Activated B cell treated with CpG ODN at 0.5 μM for 24 hours (primary cell): ENCODE results near the gene KREMEN1. TPM values are rescaled to one million over a fixed set of nuclear protein-coding genes. Genes with fewer than 3 reads are reported as not detected.

Source experiments
- ATAC-seq: fragments of 200-7000 bp; cut with Tn5 transposase; one replicate; pipeline ENCODE4 v1.10.0; 2021; ENCODE audit warnings: low read depth, mild to moderate bottlenecking, moderate library complexity
- CTCF ChIA-PET: fragments of 350-600 bp; sonication (Branson Sonifier 250); formaldehyde crosslinking; loops from one replicate; lab custom pipeline; 2021; ENCODE audit warnings: antibody characterized with exemption; lab: Charles Lee
- POLR2A ChIA-PET: fragments of 350-600 bp; sonication (Branson Sonifier 250); formaldehyde crosslinking; loops from one replicate; lab custom pipeline; 2021; ENCODE audit warnings: antibody characterized with exemption; lab: Charles Lee
- DNase-seq: peaks from one replicate; pipeline ENCODE4 v3.0.0; 2022
- H3K27ac Mint-ChIP-seq: one replicate; pipeline ENCODE4 v1.8.0; 2020; ENCODE audit warnings: mixed read lengths
- H3K27me3 Mint-ChIP-seq: one replicate; pipeline ENCODE4 v1.8.0; 2021; ENCODE audit warnings: mixed read lengths
- H3K36me3 Mint-ChIP-seq: one replicate; pipeline ENCODE4 v1.8.0; 2021; ENCODE audit warnings: low read depth, mixed read lengths
- H3K4me1 Mint-ChIP-seq: one replicate; pipeline ENCODE4 v1.8.0; 2021; ENCODE audit warnings: mixed read lengths
- H3K4me3 Mint-ChIP-seq: one replicate; pipeline ENCODE4 v1.8.0; 2020; ENCODE audit warnings: mild to moderate bottlenecking, mixed read lengths
- H3K9me3 Mint-ChIP-seq: one replicate; pipeline ENCODE4 v1.8.0; 2020; ENCODE audit warnings: mixed read lengths
- CTCF ChIP-seq: fragments of 200-600 bp; IDR thresholded peaks from one replicate; pipeline ENCODE4 v1.8.0; 2022; ENCODE audit warnings: antibody characterized with exemption, mild to moderate bottlenecking
- intact Hi-C: fragments of 100-400 bp; cut with micrococcal nuclease; formaldehyde crosslinking; loops from one replicate; pipeline ENCODE4 v1.15.1; 2024
- total RNA-seq: library from RNA; stranded (reverse); gene quantifications from 2 replicates; pipeline ENCODE4 v1.2.3, GENCODE V29; 2022

The KREMEN1 gene
- total RNA-seq, 1 donor from 2014 or later = not detected

- ATAC-seq (no peak), DNase-seq (no peak)
- no peaks in the 10 kb centered on the region for H3K9me3 Mint-ChIP-seq
- H3K36me3 Mint-ChIP-seq = no peaks in the 10 kb centered on the region
- peaks cover 12% of the 10 kb centered on the region for H3K4me1 Mint-ChIP-seq
- TF ChIP-seq CTCF = no peak
- ChIA-PET CTCF (no interaction called here), POLR2A (no interaction called here)
- H3K4me3 Mint-ChIP-seq = no peak overlapping the region
- peaks cover 51% of the 10 kb centered on the region for H3K27me3 Mint-ChIP-seq
- no peak overlapping the region for H3K27ac Mint-ChIP-seq
- intact Hi-C loops = no loop called here
Measured at GRCh38 chr22:29212743-29213142, 139.9 kb downstream of the KREMEN1 start.

DNA sequence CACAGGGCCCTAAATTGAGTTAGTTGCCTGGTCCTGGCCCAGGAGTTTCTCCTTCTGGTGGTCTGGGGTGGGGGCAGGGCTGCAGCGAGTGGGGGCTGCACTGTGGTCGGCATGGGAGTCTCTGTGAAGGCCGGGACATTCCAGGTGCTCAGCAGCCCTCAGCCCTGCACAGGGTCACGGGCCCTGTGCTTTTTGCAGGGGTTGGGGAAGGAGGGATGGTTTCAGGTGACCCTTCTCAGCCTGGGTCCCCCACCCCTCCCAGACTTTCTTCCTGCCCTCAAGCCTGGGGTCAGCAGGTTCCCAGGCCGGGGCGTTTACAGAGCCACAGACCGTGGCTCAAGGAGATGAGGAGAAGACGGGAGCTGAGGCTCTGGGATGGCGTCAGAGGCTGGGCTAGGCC, 140.7 kb downstream of the KREMEN1 start:
- Mint-ChIP-seq H3K4me1 (peaks cover 12% of the 10 kb centered on the region), H3K36me3 (no peaks in the 10 kb centered on the region), H3K9me3 (no peaks in the 10 kb centered on the region)

GRCh38 chr22:29214232-29214631, 141.4 kb downstream of the KREMEN1 start:
- H3K27me3 Mint-ChIP-seq = peaks cover 52% of the 10 kb centered on the region

More for the DNA sequence above, 140.7 kb downstream of the KREMEN1 start:
- no peak for ATAC-seq
- Mint-ChIP-seq H3K4me3 (no peak overlapping the region), H3K27me3 (peaks cover 55% of the 10 kb centered on the region), H3K27ac (no peak overlapping the region)
- no peak for TF ChIP-seq CTCF
- no peak for DNase-seq
- ChIA-PET CTCF (no interaction called here), POLR2A (no interaction called here)
- intact Hi-C loops = no loop called here

DNA sequence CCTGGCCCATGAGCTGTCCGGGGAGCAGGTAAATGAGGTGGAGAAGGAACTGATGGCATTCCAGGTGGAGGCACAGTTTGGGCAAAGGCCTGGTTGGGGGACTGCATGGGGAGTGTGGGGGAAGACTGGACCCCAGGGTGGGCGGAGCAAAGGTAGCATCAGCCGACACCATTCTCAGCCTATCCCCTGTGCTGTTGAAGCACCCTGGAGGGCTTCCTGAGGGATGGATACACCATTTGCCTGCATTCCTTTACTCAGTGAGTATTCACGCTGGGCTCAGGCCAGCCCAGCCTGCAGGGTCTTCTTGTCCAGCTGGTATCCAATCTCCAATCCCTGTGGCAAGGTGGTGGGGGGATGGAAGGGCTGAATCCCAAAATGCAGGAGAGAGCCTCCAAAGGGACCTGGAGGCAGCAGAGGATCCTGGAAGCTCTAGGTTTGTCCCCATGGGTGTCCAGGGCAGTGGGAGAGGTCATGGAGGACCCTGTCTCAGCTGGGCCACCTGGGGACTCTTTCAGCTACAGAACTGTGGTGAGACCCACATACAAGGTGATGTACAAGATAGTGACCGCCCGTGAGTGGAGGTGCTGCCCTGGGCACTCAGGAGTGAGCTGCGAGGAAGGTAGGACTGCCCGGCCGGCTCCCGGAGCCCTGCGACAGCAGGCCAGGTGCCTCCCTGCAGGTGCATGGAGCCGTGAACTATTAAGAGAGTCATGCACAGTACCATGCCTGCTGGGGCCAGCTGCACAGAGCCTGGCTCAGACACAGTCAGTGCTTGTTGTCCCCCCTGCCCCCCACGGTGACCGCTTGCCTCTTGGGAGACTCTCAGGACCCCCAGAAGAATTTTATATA, 142.4 kb downstream of the KREMEN1 start:
- POLR2A ChIA-PET = no interaction called here
- no peak overlapping the region for H3K27ac Mint-ChIP-seq
- DNase-seq (no peak), ATAC-seq (no peak)
- CTCF ChIA-PET = no interaction called here
- no peaks in the 10 kb centered on the region for H3K36me3 Mint-ChIP-seq
- H3K27me3 Mint-ChIP-seq = peaks cover 49% of the 10 kb centered on the region
- intact Hi-C loops = no loop called here
- H3K4me3 Mint-ChIP-seq = no peak overlapping the region
- TF ChIP-seq CTCF = no peak
- H3K4me1 Mint-ChIP-seq = no peaks in the 10 kb centered on the region
- H3K9me3 Mint-ChIP-seq = no peaks in the 10 kb centered on the region

More at GRCh38 chr22:29214232-29214631, 141.4 kb downstream of the KREMEN1 start:
- ATAC-seq (no peak), DNase-seq (no peak)
- Mint-ChIP-seq H3K4me1 (peaks cover 5% of the 10 kb centered on the region), H3K27ac (no peak overlapping the region), H3K36me3 (no peaks in the 10 kb centered on the region), H3K4me3 (no peak overlapping the region), H3K9me3 (no peaks in the 10 kb centered on the region)
- TF ChIP-seq CTCF = no peak
- intact Hi-C loops = no loop called here
- CTCF ChIA-PET = no interaction called here
- POLR2A ChIA-PET = no interaction called here

DNA sequence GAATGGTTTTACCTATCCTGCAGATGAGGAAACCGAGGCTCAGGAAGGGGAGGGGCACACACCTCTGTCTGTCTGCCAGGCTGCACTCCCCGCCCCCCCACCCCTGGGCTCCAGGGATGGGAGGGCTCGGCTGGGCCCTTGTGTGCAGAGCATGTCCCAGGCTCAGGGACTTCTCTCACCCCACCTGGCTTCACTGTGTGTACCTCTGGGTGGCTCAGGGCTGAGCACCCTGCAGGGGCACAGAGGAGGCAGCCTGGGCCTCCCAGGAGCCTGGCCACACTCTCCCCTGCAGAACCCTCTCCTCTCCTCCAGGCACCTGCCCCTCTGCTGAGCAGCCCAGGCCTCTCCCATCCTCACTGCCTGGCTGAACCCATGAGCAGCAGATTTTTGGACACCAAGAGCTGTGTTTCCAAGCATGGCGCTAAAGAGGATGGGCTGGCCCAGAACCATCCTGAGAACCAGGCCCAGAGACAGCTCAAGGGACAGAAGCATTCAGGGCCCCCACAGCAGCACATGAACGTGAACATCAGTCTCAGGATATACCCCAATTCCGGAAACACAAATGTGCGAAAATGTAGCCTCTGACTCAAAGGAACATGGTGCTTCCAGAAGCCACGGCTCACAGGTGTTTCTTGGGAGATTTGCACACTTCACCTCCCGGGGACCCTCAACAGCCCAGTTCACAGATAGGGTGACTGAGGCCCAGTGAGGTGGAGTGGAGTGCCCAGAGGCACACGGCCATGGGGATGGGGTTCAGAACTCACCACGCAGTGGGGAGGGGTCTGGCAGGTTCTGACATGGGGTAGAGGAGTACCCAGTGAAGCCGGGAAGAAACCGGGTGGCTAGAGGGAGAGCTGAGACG, 143.4 kb downstream of the KREMEN1 start:
- DNase-seq (no peak), ATAC-seq (no peak)
- H3K4me3 Mint-ChIP-seq = no peak overlapping the region
- no peaks in the 10 kb centered on the region for H3K36me3 Mint-ChIP-seq
- POLR2A ChIA-PET = no interaction called here
- peaks cover 48% of the 10 kb centered on the region for H3K27me3 Mint-ChIP-seq
- no peaks in the 10 kb centered on the region for H3K4me1 Mint-ChIP-seq
- no peak for TF ChIP-seq CTCF
- H3K9me3 Mint-ChIP-seq = no peaks in the 10 kb centered on the region
- CTCF ChIA-PET = no interaction called here
- no peak overlapping the region for H3K27ac Mint-ChIP-seq
- intact Hi-C loops = no loop called here
